MM.1S (cell line): ENCODE data around the gene DPP10.

Experiments used
- DNase-seq: peaks from one replicate; pipeline ENCODE4 v3.0.0-alpha.2; 2015
- H2AFZ ChIP-seq: fragments of 300-600 bp; sonication (generic); 2 replicates; pipeline ENCODE4 v1.6.0; 2016; ENCODE audit warnings: antibody characterized with exemption, low read length
- H3F3A ChIP-seq: fragments of 300-600 bp; sonication (generic); 2 replicates; pipeline ENCODE4 v1.6.1; 2016; ENCODE audit warnings: mild to moderate bottlenecking, antibody characterized with exemption, low read length, moderate library complexity, mixed read lengths; ENCODE audit not compliant: insufficient read depth
- H3K27ac ChIP-seq: fragments of 300-600 bp; sonication (generic); 2 replicates; pipeline ENCODE4 v1.5.1; 2016; ENCODE audit warnings: mild to moderate bottlenecking, low read length
- H3K27me3 ChIP-seq: fragments of 300-600 bp; sonication (generic); replicated peaks from 2 replicates; pipeline ENCODE4 v1.6.0; 2016; ENCODE audit warnings: low read length; ENCODE audit not compliant: insufficient read depth
- H3K36me3 ChIP-seq: fragments of 300-600 bp; sonication (generic); replicated peaks from 2 replicates; pipeline ENCODE4 v1.6.1; 2016; ENCODE audit warnings: mild to moderate bottlenecking, low read length, mixed read lengths; ENCODE audit not compliant: insufficient read depth
- H3K4me1 ChIP-seq: fragments of 300-600 bp; sonication (generic); 2 replicates; pipeline ENCODE4 v1.6.1; 2016; ENCODE audit warnings: low read length, mixed read lengths
- H3K4me2 ChIP-seq: fragments of 300-600 bp; sonication (generic); 2 replicates; pipeline ENCODE4 v1.6.0; 2016; ENCODE audit warnings: low read depth, low read length
- H3K4me3 ChIP-seq: fragments of 300-600 bp; sonication (generic); 2 replicates; pipeline ENCODE4 v1.5.1; 2016; ENCODE audit warnings: low read length, mixed read lengths
- H3K79me2 ChIP-seq: fragments of 300-600 bp; sonication (generic); 2 replicates; pipeline ENCODE4 v1.6.1; 2016; ENCODE audit warnings: mixed run types, low read length, mixed read lengths
- H3K9ac ChIP-seq: fragments of 300-600 bp; sonication (generic); 2 replicates; pipeline ENCODE4 v1.6.1; 2016; ENCODE audit warnings: low read length, mixed read lengths
- H3K9me2 ChIP-seq: fragments of 300-600 bp; sonication (generic); replicated peaks from 2 replicates; pipeline ENCODE4 v1.6.1; 2016; ENCODE audit warnings: mild to moderate bottlenecking, low read length, mixed read lengths; ENCODE audit not compliant: insufficient read depth
- H3K9me3 ChIP-seq: fragments of 300-600 bp; sonication (generic); replicated peaks from 2 replicates; pipeline ENCODE4 v1.6.1; 2016; ENCODE audit warnings: mild to moderate bottlenecking, low read length, mixed read lengths; ENCODE audit not compliant: insufficient read depth
- H4K20me1 ChIP-seq: fragments of 300-600 bp; sonication (generic); 2 replicates; pipeline ENCODE4 v1.6.1; 2016; ENCODE audit warnings: mild to moderate bottlenecking, low read length, moderate library complexity, mixed read lengths; ENCODE audit not compliant: insufficient read depth
- CTCF ChIP-seq: fragments of 300-600 bp; sonication (generic); IDR thresholded peaks from 2 replicates; pipeline ENCODE4 v1.5.1; 2016; ENCODE audit warnings: antibody characterized with exemption, low read length, mixed read lengths
- EZH2 ChIP-seq: fragments of 300-600 bp; sonication (generic); optimal IDR thresholded peaks from 2 replicates; pipeline ENCODE3; 2017; ENCODE audit warnings: low read depth, mild to moderate bottlenecking, antibody characterized with exemption, low read length, mixed read lengths
- EZH2phosphoT487 ChIP-seq: fragments of 300-600 bp; sonication (generic); IDR thresholded peaks from 2 replicates; pipeline ENCODE4 v1.6.1; 2018; ENCODE audit warnings: antibody characterized with exemption, low read length

Gene DPP10

DNA sequence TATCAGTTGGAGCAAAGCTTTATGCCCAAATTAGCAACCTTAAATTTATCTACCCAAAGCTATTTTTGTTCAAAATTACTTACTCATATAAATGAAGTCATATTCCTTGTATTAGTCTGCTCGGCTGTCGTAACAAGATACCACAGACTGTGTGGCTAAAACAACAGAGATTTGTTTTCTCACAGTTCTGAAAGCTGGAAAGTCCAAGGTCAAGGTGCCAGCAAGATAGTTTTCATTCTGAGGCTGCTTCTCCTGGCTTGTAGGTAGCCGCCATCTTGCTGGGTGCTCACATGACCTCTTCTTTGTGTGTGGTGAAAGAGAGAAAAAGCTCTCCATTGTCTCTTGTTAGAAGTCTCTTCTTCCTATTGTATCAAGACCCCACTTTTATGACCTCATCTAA is 15.7 kb upstream of the DPP10 start:
- Histone ChIP-seq H3K27me3 (no peaks in the 10 kb centered on the region), H3K27ac (no peak overlapping the region), H3K4me3 (no peak overlapping the region), H3K9ac (no peak overlapping the region), H3K9me3 (no peaks in the 10 kb centered on the region), H4K20me1 (no peaks in the 10 kb centered on the region), H3K4me1 (no peaks in the 10 kb centered on the region), H3K4me2 (no peak overlapping the region), H3K79me2 (no peaks in the 10 kb centered on the region), H3K9me2 (no peaks in the 10 kb centered on the region), H2AFZ (no peak overlapping the region), H3K36me3 (no peaks in the 10 kb centered on the region), H3F3A (no peaks in the 10 kb centered on the region)
- TF ChIP-seq CTCF = no peak
- no peak for TF ChIP-seq EZH2
- TF ChIP-seq EZH2phosphoT487 = no peak
- no peak for DNase-seq

- DNase-seq = no peak
- Histone ChIP-seq H4K20me1 (no peaks in the 10 kb centered on the region), H3K27ac (no peak overlapping the region), H2AFZ (no peak overlapping the region), H3K9ac (no peak overlapping the region), H3K4me3 (no peak overlapping the region), H3K9me3 (no peaks in the 10 kb centered on the region), H3K9me2 (no peaks in the 10 kb centered on the region), H3K36me3 (no peaks in the 10 kb centered on the region), H3K27me3 (no peaks in the 10 kb centered on the region), H3K4me2 (no peak overlapping the region), H3F3A (no peaks in the 10 kb centered on the region), H3K4me1 (no peaks in the 10 kb centered on the region), H3K79me2 (no peaks in the 10 kb centered on the region)
- TF ChIP-seq EZH2 = no peak
- TF ChIP-seq CTCF = no peak
- TF ChIP-seq EZH2phosphoT487 = no peak
These were observed 6.1 kb upstream of the DPP10 start for GRCh38 chr2:114436329-114436728.

DNA sequence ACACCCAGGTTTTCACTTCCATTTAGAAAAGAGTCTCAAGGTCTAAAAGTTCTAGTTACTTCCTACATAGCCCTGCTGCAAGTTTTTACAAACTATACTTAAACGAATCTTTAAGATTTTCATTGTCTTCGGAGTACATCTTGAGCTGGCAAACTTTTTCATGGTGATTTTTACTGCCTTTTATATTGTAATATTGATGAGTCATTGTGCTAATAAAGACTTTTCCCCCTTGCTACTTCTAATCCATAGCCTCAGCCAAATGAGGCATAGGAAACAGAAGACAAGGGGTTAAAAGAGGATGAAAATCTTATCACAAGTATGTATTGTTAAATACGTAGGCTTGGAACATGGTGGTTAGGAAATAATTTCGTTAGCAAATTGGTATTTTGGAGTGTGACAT is 4.1 kb downstream of the DPP10 start:
- no peak overlapping the region for H3K27ac ChIP-seq
- no peaks in the 10 kb centered on the region for H3K27me3 ChIP-seq
- no peaks in the 10 kb centered on the region for H3K9me2 ChIP-seq
- no peak overlapping the region for H3K9ac ChIP-seq
- H3K4me3 ChIP-seq = no peak overlapping the region
- H3K79me2 ChIP-seq = no peaks in the 10 kb centered on the region
- TF ChIP-seq EZH2 (no peak), EZH2phosphoT487 (no peak), CTCF (no peak)
- H3K36me3 ChIP-seq = no peaks in the 10 kb centered on the region
- DNase-seq = no peak
- no peaks in the 10 kb centered on the region for H3K9me3 ChIP-seq
- no peaks in the 10 kb centered on the region for H4K20me1 ChIP-seq
- no peak overlapping the region for H3K4me2 ChIP-seq
- H3F3A ChIP-seq = no peaks in the 10 kb centered on the region
- no peaks in the 10 kb centered on the region for H3K4me1 ChIP-seq
- no peak overlapping the region for H2AFZ ChIP-seq

DNA sequence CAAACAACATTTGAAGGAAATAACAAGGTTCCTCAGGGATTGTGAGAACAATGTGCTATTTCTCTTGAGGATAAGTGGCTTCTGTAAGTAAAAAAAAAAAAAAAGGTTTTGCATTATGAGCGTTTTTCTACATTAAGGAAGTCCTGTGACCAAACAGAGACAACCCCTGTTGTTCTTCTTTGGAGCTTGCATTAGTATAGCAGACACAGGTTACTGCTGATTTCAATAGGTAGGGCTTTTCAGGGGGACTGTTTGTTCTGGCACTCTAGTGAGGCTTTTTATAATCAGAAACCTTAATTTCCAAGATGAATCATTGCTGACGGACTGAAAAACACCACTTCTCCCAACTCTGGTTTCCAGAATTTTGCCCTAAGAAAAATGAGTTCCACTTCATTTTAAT is 8.2 kb downstream of the DPP10 start:
- H3K27ac ChIP-seq = no peak overlapping the region
- H3K79me2 ChIP-seq = no peaks in the 10 kb centered on the region
- no peak overlapping the region for H2AFZ ChIP-seq
- H3K9me3 ChIP-seq = no peaks in the 10 kb centered on the region
- DNase-seq = no peak
- H3K9ac ChIP-seq = no peak overlapping the region
- H3K9me2 ChIP-seq = no peaks in the 10 kb centered on the region
- H3K27me3 ChIP-seq = no peaks in the 10 kb centered on the region
- no peaks in the 10 kb centered on the region for H3K4me1 ChIP-seq
- H4K20me1 ChIP-seq = no peaks in the 10 kb centered on the region
- no peak overlapping the region for H3K4me2 ChIP-seq
- TF ChIP-seq EZH2phosphoT487 (no peak), CTCF (no peak), EZH2 (no peak)
- no peaks in the 10 kb centered on the region for H3F3A ChIP-seq
- no peak overlapping the region for H3K4me3 ChIP-seq
- H3K36me3 ChIP-seq = no peaks in the 10 kb centered on the region
